SJSA1 (cell line): ENCODE data around the gene NHLH2. TPM values are rescaled to one million over a fixed set of nuclear protein-coding genes. Genes with fewer than 3 reads are reported as not detected.

Experiments used
- DNase-seq, 2 experiments: peaks; one replicate each; pipeline ENCODE4 v3.0.0-alpha.2; 2015 to 2020; ENCODE audit warnings: low spot score in 2 of 2, low read depth in 1 of 2
- H3K27ac ChIP-seq: fragments of 250-450 bp; sonication (Bioruptor Pico); 2 replicates; pipeline ENCODE4 v1.5.1; 2020; ENCODE audit warnings: mild to moderate bottlenecking, moderate library complexity
- H3K27me3 ChIP-seq: fragments of 250-450 bp; sonication (Bioruptor Pico); replicated peaks from 2 replicates; pipeline ENCODE4 v1.5.1; 2020; ENCODE audit warnings: mild to moderate bottlenecking, moderate library complexity
- H3K36me3 ChIP-seq: fragments of 250-450 bp; sonication (Bioruptor Pico); 2 replicates; pipeline ENCODE4 v1.5.1; 2020; ENCODE audit warnings: mild to moderate bottlenecking
- H3K4me1 ChIP-seq: fragments of 250-450 bp; sonication (Bioruptor Pico); replicated peaks from 2 replicates; pipeline ENCODE4 v1.6.1; 2021; ENCODE audit warnings: mild to moderate bottlenecking
- H3K4me3 ChIP-seq: fragments of 250-450 bp; sonication (Bioruptor Pico); 2 replicates; pipeline ENCODE4 v1.5.1; 2020; ENCODE audit warnings: mild to moderate bottlenecking
- H3K9me3 ChIP-seq: fragments of 250-450 bp; sonication (Bioruptor Pico); replicated peaks from 2 replicates; pipeline ENCODE4 v1.5.1; 2020; ENCODE audit warnings: mild to moderate bottlenecking
- total RNA-seq: library from RNA; depleted of rRNA; stranded (reverse); fragments of >200 nt; shearing (Covaris generic); gene quantifications from 2 replicates; pipeline ENCODE4 v1.2.3, GENCODE V29; 2014; rRNA removed

Gene NHLH2
- 0.11 TPM in 1 of 2 replicates, not detected in the other for total RNA-seq

- DNase-seq: no peak
- no peak within 1 kb of the TSS for H3K27ac ChIP-seq
- H3K9me3 ChIP-seq: peaks cover 7% of the 10 kb centered on the region; the same call in 1 of the 2 replicates
- no peak within 1 kb of the TSS for H3K4me3 ChIP-seq
- peaks cover 11% of the 10 kb centered on the region for H3K4me1 ChIP-seq
- H3K27me3 ChIP-seq: peaks cover 56% of the 10 kb centered on the region
- H3K36me3 ChIP-seq: no peaks in the 10 kb centered on the region
Measured at GRCh38 chr1:115840605-115841460, at the start of gene NHLH2. Gene NHLH2 (minus strand): TSS chr1:115841126. CDS start chr1:115838372, 2,754 bp downstream.

- Histone ChIP-seq H3K4me3 (no peak overlapping the region), H3K9me3 (no peaks in the 10 kb centered on the region), H3K27me3 (no peaks in the 10 kb centered on the region), H3K27ac (no peak overlapping the region), H3K36me3 (no peaks in the 10 kb centered on the region), H3K4me1 (no peaks in the 10 kb centered on the region)
- DNase-seq: no peak
Measured at GRCh38 chr1:115890580-115890979, 49.7 kb upstream of the NHLH2 start.

- H3K4me1 ChIP-seq: no peaks in the 10 kb centered on the region
Measured at GRCh38 chr1:115888976-115889375, 48.0 kb upstream of the NHLH2 start.

GRCh38 chr1:115882913-115883902, 42.3 kb upstream of the NHLH2 start:
- DNase-seq: no peak
- Histone ChIP-seq H3K9me3 (no peaks in the 10 kb centered on the region), H3K27ac (no peak overlapping the region), H3K36me3 (no peaks in the 10 kb centered on the region), H3K27me3 (0 out of 2 replicates have a peak, but pooled peaks cover 2% of the 10 kb centered on the region), H3K4me1 (no peaks in the 10 kb centered on the region), H3K4me3 (no peak overlapping the region)

More at GRCh38 chr1:115888976-115889375, 48.0 kb upstream of the NHLH2 start:
- H3K4me3 ChIP-seq: no peak overlapping the region
- no peaks in the 10 kb centered on the region for H3K27me3 ChIP-seq
- no peak for DNase-seq
- no peaks in the 10 kb centered on the region for H3K9me3 ChIP-seq
- no peak overlapping the region for H3K27ac ChIP-seq
- H3K36me3 ChIP-seq: no peaks in the 10 kb centered on the region

- H3K4me3 ChIP-seq: no peak overlapping the region
- no peaks in the 10 kb centered on the region for H3K9me3 ChIP-seq
- DNase-seq: no peak
- H3K27ac ChIP-seq: no peak overlapping the region
- H3K4me1 ChIP-seq: no peaks in the 10 kb centered on the region
- no peaks in the 10 kb centered on the region for H3K36me3 ChIP-seq
- H3K27me3 ChIP-seq: 0 out of 2 replicates have a peak, but pooled peaks cover 2% of the 10 kb centered on the region
Measured at GRCh38 chr1:115880981-115881672, 40.2 kb upstream of the NHLH2 start.

- no peak overlapping the region for H3K4me3 ChIP-seq
- no peak for DNase-seq
Measured at GRCh38 chr1:115879977-115880376, 39.1 kb upstream of the NHLH2 start.

GRCh38 chr1:115877511-115877910, 36.6 kb upstream of the NHLH2 start:
- H3K9me3 ChIP-seq: no peaks in the 10 kb centered on the region
- DNase-seq: no peak
- no peaks in the 10 kb centered on the region for H3K27me3 ChIP-seq
- H3K36me3 ChIP-seq: no peaks in the 10 kb centered on the region
- peaks cover 7% of the 10 kb centered on the region for H3K4me1 ChIP-seq
- no peak overlapping the region for H3K27ac ChIP-seq
- H3K4me3 ChIP-seq: no peak overlapping the region

More at GRCh38 chr1:115879977-115880376, 39.1 kb upstream of the NHLH2 start:
- H3K4me1 ChIP-seq: peaks cover 2% of the 10 kb centered on the region
- 0 out of 2 replicates have a peak, but pooled peaks cover 2% of the 10 kb centered on the region for H3K27me3 ChIP-seq
- H3K27ac ChIP-seq: no peak overlapping the region
- no peaks in the 10 kb centered on the region for H3K9me3 ChIP-seq
- no peaks in the 10 kb centered on the region for H3K36me3 ChIP-seq

GRCh38 chr1:115874904-115875303, 34.0 kb upstream of the NHLH2 start:
- H3K4me1 ChIP-seq: peaks cover 7% of the 10 kb centered on the region
- H3K36me3 ChIP-seq: no peaks in the 10 kb centered on the region
- no peak overlapping the region for H3K27ac ChIP-seq
- peak in 1 of 2 experiments; percentile 29 for DNase-seq
- H3K27me3 ChIP-seq: no peaks in the 10 kb centered on the region
- H3K4me3 ChIP-seq: no peak overlapping the region
- no peaks in the 10 kb centered on the region for H3K9me3 ChIP-seq

- no peak for DNase-seq
- Histone ChIP-seq H3K36me3 (no peaks in the 10 kb centered on the region), H3K9me3 (no peaks in the 10 kb centered on the region), H3K4me3 (no peak overlapping the region), H3K4me1 (peaks cover 7% of the 10 kb centered on the region), H3K27ac (no peak overlapping the region), H3K27me3 (no peaks in the 10 kb centered on the region)
Measured at GRCh38 chr1:115874497-115874896, 33.6 kb upstream of the NHLH2 start.

GRCh38 chr1:115873184-115873583, 32.3 kb upstream of the NHLH2 start:
- H3K4me1 ChIP-seq: peaks cover 7% of the 10 kb centered on the region
- no peak overlapping the region for H3K4me3 ChIP-seq
- no peaks in the 10 kb centered on the region for H3K36me3 ChIP-seq
- H3K27me3 ChIP-seq: no peaks in the 10 kb centered on the region
- no peaks in the 10 kb centered on the region for H3K9me3 ChIP-seq
- H3K27ac ChIP-seq: no peak overlapping the region
- DNase-seq: no peak

GRCh38 chr1:115869064-115869463, 28.1 kb upstream of the NHLH2 start:
- no peak for DNase-seq

GRCh38 chr1:115867216-115867615, 26.3 kb upstream of the NHLH2 start:
- Histone ChIP-seq H3K27ac (no peak overlapping the region), H3K4me1 (no peaks in the 10 kb centered on the region), H3K36me3 (no peaks in the 10 kb centered on the region), H3K4me3 (no peak overlapping the region), H3K27me3 (no peaks in the 10 kb centered on the region), H3K9me3 (no peaks in the 10 kb centered on the region)
- no peak for DNase-seq

More at GRCh38 chr1:115869064-115869463, 28.1 kb upstream of the NHLH2 start:
- Histone ChIP-seq H3K4me1 (no peaks in the 10 kb centered on the region), H3K27ac (no peak overlapping the region), H3K36me3 (no peaks in the 10 kb centered on the region), H3K4me3 (no peak overlapping the region), H3K27me3 (no peaks in the 10 kb centered on the region), H3K9me3 (no peaks in the 10 kb centered on the region)

GRCh38 chr1:115865704-115866380, 24.9 kb upstream of the NHLH2 start:
- Histone ChIP-seq H3K27me3 (no peaks in the 10 kb centered on the region), H3K27ac (no peak overlapping the region), H3K9me3 (no peaks in the 10 kb centered on the region), H3K4me1 (no peaks in the 10 kb centered on the region), H3K4me3 (no peak overlapping the region), H3K36me3 (no peaks in the 10 kb centered on the region)
- DNase-seq: no peak
